Measurements from ENCODE around the gene DGCR2.

The DGCR2 gene

DNA sequence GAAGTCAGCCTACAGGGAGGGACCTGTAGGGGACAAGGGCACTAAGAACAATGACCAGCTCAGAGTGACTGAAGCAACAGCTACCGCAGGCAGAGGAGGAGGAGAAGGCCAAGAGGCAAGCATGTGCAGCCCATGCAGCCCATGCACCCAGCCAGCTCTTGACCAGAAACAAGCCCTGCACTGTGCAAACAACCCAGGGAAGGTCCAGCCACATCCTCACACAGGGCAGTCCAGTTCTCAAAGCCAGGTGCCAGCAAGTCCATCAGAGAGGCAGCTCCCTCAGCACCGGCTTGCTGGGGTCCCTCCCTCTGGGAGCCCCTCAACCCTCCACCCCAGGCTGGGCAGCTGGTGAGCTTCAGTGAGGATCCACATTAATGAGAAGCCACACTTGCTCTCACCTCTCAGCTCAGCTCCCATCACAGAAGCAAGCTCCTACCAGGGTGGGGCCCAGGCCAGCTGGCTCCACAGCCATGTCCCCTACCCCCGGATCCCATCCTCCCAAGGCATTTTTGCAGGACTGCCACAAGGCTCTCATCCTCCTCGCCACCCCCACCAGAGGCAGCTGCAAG is 7.1 kb downstream of the DGCR2 start:
- no peak for DNase-seq (ENCODE audit: low read depth)
- in situ Hi-C loops (cut with HindIII; ENCODE audit: low sequenced_read_pairs): no loop called here
- no peak overlapping the region for H3K4me3 ChIP-seq (ENCODE audit: low read depth, low read length)
- TF ChIP-seq, protein P1, sequence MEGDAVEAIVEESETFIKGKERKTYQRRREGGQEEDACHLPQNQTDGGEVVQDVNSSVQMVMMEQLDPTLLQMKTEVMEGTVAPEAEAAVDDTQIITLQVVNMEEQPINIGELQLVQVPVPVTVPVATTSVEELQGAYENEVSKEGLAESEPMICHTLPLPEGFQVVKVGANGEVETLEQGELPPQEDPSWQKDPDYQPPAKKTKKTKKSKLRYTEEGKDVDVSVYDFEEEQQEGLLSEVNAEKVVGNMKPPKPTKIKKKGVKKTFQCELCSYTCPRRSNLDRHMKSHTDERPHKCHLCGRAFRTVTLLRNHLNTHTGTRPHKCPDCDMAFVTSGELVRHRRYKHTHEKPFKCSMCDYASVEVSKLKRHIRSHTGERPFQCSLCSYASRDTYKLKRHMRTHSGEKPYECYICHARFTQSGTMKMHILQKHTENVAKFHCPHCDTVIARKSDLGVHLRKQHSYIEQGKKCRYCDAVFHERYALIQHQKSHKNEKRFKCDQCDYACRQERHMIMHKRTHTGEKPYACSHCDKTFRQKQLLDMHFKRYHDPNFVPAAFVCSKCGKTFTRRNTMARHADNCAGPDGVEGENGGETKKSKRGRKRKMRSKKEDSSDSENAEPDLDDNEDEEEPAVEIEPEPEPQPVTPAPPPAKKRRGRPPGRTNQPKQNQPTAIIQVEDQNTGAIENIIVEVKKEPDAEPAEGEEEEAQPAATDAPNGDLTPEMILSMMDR (IDR thresholded peaks at IDR 0.05; ENCODE audit: low read depth, low read length, missing control alignments): no peak

DNA sequence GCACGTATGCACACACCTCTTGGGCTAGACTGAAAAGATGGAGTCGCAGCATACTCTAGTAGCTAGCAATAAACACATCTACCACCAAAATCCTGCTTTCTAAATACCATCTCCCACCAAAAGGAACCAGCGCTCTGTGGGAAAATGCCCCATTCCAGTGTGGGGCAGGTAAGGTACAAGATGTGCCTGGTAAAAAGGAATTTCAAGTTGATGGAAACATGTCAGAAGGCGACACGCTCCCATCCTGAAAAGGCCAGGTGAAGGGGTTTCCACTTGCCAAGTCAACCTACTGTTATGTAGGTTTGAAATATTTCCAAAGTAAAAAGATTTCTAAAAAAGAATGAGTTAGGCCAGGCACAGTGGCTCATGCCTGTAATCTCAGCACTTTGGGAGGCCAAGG is 8.8 kb downstream of the DGCR2 start:
- H3K4me3 ChIP-seq (ENCODE audit: low read depth, low read length): no peak overlapping the region
- no peak for DNase-seq (ENCODE audit: low read depth)
- TF ChIP-seq, protein P1 (IDR thresholded peaks at IDR 0.05; ENCODE audit: low read depth, low read length, missing control alignments): no peak
- in situ Hi-C loops (cut with HindIII; ENCODE audit: low sequenced_read_pairs): no loop called here

DNA sequence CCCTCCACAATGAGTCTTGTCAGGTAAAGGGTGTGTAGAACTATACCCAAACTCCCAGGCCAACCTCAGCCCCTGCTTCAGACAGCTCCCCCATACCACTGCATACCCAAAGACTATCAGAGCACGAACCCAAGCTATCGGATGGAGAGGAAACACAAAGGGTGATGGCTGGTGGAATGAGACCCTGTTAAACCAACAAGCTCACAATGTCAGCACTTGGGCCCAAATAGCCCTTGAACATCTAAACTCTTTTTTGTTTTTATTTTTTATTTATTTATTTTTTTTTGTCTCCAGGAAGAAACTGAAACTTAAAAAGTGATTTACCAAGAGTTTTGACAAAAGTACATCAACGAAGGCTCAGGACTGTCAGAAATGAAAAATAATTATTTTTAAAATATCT is 10.6 kb downstream of the DGCR2 start:
- DNase-seq (ENCODE audit: low read depth): no peak
- in situ Hi-C loops (cut with HindIII; ENCODE audit: low sequenced_read_pairs): no loop called here
- TF ChIP-seq, protein P1 (IDR thresholded peaks at IDR 0.05; ENCODE audit: low read depth, low read length, missing control alignments): no peak
- H3K4me3 ChIP-seq (ENCODE audit: low read depth, low read length): no peak overlapping the region

DNA sequence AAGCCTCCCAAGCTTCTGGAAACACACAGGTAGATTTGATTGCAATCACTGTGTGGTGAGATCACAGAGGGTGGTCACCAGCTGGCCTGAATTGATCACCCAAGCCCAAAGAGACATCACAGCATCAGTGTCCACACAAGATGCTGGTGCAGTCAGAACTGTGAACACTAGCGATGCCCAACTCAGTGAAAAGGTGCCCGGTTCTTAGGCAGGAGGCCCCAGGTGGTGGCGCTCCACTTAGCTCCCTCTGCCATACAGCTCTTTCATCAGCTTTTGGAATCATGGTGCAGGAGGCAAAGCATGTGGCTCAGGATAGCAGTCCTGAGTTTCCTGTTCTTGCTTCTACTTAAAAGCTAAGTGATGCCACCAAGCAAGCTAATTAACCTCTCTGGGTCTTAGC is 11.1 kb downstream of the DGCR2 start:
- TF ChIP-seq, protein P1 (IDR thresholded peaks at IDR 0.05; ENCODE audit: low read depth, low read length, missing control alignments): no peak
- no peak for DNase-seq (ENCODE audit: low read depth)
- no peak overlapping the region for H3K4me3 ChIP-seq (ENCODE audit: low read depth, low read length)
- in situ Hi-C loops (cut with HindIII; ENCODE audit: low sequenced_read_pairs): no loop called here

DNA sequence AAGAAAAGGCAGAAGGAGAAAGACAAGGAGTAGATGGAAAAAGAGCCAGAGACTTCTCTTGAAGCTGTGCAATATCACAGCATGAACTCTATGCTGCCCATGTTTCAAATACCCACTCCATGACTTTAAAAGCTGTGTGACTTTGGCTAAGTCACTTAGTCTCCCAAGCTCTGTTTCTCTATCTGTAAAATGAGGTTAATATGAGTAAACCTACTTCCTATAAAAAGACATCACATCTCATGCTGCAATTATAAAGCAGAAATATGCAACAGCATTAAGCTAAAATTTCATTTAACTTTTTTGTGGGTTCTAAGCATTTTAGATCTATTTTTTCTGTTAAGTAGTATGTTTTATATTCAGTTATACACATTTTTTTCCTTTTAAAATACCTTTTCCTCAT is 11.6 kb downstream of the DGCR2 start:
- in situ Hi-C loops (cut with HindIII; ENCODE audit: low sequenced_read_pairs): no loop called here
- TF ChIP-seq, protein P1 (IDR thresholded peaks at IDR 0.05; ENCODE audit: low read depth, low read length, missing control alignments): no peak
- H3K4me3 ChIP-seq (ENCODE audit: low read depth, low read length): no peak overlapping the region
- DNase-seq (ENCODE audit: low read depth): no peak

DNA sequence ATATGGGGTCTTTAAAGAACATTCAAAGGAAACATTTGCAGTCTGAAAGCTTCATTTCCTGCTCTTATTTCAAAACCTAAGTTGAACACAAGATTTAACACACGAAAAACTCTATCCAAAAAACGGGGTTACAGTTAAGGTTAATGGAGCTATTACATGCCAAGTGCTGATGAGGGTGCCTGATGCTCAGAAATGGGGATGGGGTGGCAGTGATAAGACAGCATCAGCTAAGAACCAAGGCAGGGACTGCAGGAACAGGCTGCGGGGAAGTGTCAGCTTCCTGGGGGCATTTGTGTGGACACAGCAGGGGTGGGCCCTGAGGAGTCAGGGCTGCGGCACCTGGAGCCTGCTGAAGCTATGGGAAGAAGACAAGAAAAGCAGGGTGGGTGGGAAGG is 12.2 kb downstream of the DGCR2 start:
- no peak for DNase-seq (ENCODE audit: low read depth)
- TF ChIP-seq, protein P1 (IDR thresholded peaks at IDR 0.05; ENCODE audit: low read depth, low read length, missing control alignments): no peak
- in situ Hi-C loops (cut with HindIII; ENCODE audit: low sequenced_read_pairs): no loop called here

More for the DNA sequence above, 12.2 kb downstream of the DGCR2 start:
- no peak overlapping the region for H3K4me3 ChIP-seq (ENCODE audit: low read depth, low read length)

Data from astrocyte of the cerebellum (primary cell).